ENCODE results near the gene VPS13D. TPM values are rescaled to one million over a fixed set of nuclear protein-coding genes. Genes with fewer than 3 reads are reported as not detected.

VPS13D gene
- total RNA-seq, 2 donors from 2014 or later: 54.3 to 56.0 TPM

- H3K9me3 ChIP-seq: no peaks in the 10 kb centered on the region
- no peak overlapping the region for H3K4me3 ChIP-seq
- peaks cover 54% of the 10 kb centered on the region for H3K4me1 ChIP-seq
- H3K27me3 ChIP-seq: no peaks in the 10 kb centered on the region
- no peak for TF ChIP-seq CTCF (IDR thresholded peaks at IDR 0.05)
- intact Hi-C loops (cut with DNase I): loop anchor here (5.0 kb wide), 2 partner anchors 51 to 64 kb away; no protein-coding TSS in a partner anchor
- no peak for DNase-seq
- H3K9ac ChIP-seq (ENCODE audit: low read depth in 2 of 2, low read length in 2 of 2): peak overlapping the region in 1 of 2 donors; percentile 52
- H3K36me3 ChIP-seq: no peaks in the 10 kb centered on the region
- peak overlapping the region; percentile 91 for H3K27ac ChIP-seq
Observed at GRCh38 chr1:12475947-12476346, 246.1 kb downstream of the VPS13D start.

- Histone ChIP-seq H3K9me3 (no peaks in the 10 kb centered on the region), H3K9ac (ENCODE audit: low read depth in 2 of 2, low read length in 2 of 2) (peak overlapping the region in 1 of 2 donors; percentile 80), H3K27me3 (no peaks in the 10 kb centered on the region), H3K4me3 (no peak overlapping the region), H3K27ac (peak overlapping the region; percentile 91), H3K4me1 (peaks cover 58% of the 10 kb centered on the region), H3K36me3 (no peaks in the 10 kb centered on the region)
- TF ChIP-seq CTCF (IDR thresholded peaks at IDR 0.05): no peak
- DNase-seq: no peak
- intact Hi-C loops (cut with DNase I): loop anchor here (5.0 kb wide), 2 partner anchors 50 to 65 kb away; no protein-coding TSS in a partner anchor
Observed at GRCh38 chr1:12477314-12477713, 247.5 kb downstream of the VPS13D start.

- Histone ChIP-seq H3K27ac (peak overlapping the region; percentile 91), H3K9ac (ENCODE audit: low read depth in 2 of 2, low read length in 2 of 2) (peak overlapping the region; percentile 38 to 80), H3K4me3 (no peak overlapping the region), H3K36me3 (no peaks in the 10 kb centered on the region), H3K9me3 (no peaks in the 10 kb centered on the region), H3K4me1 (peaks cover 58% of the 10 kb centered on the region), H3K27me3 (no peaks in the 10 kb centered on the region)
- no peak for TF ChIP-seq CTCF (IDR thresholded peaks at IDR 0.05)
- peak; percentile 93 for DNase-seq
- intact Hi-C loops (cut with DNase I): loop anchor here (2.0 to 5.0 kb wide), 3 partner anchors 49 to 137 kb away; no protein-coding TSS in a partner anchor
Observed at GRCh38 chr1:12477936-12478611, 248.2 kb downstream of the VPS13D start.

GRCh38 chr1:12478612-12478985, 248.8 kb downstream of the VPS13D start:
- H3K9ac ChIP-seq (ENCODE audit: low read depth in 2 of 2, low read length in 2 of 2): peak overlapping the region; percentile 38 to 80
- H3K9me3 ChIP-seq: no peaks in the 10 kb centered on the region
- H3K36me3 ChIP-seq: no peaks in the 10 kb centered on the region
- no peak for DNase-seq
- peaks cover 58% of the 10 kb centered on the region for H3K4me1 ChIP-seq
- intact Hi-C loops (cut with DNase I): loop anchor here (2.0 to 5.0 kb wide), 3 partner anchors 49 to 136 kb away; no protein-coding TSS in a partner anchor
- peak overlapping the region; percentile 91 for H3K27ac ChIP-seq
- H3K27me3 ChIP-seq: no peaks in the 10 kb centered on the region
- TF ChIP-seq CTCF (IDR thresholded peaks at IDR 0.05): no peak
- no peak overlapping the region for H3K4me3 ChIP-seq

GRCh38 chr1:12479311-12479710, 249.5 kb downstream of the VPS13D start:
- Histone ChIP-seq H3K36me3 (no peaks in the 10 kb centered on the region), H3K4me3 (no peak overlapping the region), H3K27me3 (no peaks in the 10 kb centered on the region), H3K4me1 (peaks cover 58% of the 10 kb centered on the region), H3K9me3 (no peaks in the 10 kb centered on the region), H3K9ac (ENCODE audit: low read depth in 2 of 2, low read length in 2 of 2) (peak overlapping the region; percentile 38 to 80), H3K27ac (peak overlapping the region; percentile 91)
- no peak for TF ChIP-seq CTCF (IDR thresholded peaks at IDR 0.05)
- intact Hi-C loops (cut with DNase I): loop anchor here (2.0 to 5.0 kb wide), 3 partner anchors 48 to 135 kb away; no protein-coding TSS in a partner anchor
- DNase-seq: no peak

Measured in colonic mucosa (tissue), 4 donors.